GM12878 (cell line): Measurements from ENCODE around the gene PDS5A. TPM values are rescaled to one million over a fixed set of nuclear protein-coding genes. Genes with fewer than 3 reads are reported as not detected.

Experiments
- ATAC-seq: fragments of 200-7000 bp; cut with Tn5 transposase; 3 replicates; pipeline ENCODE4 v1.9.1; 2020; ENCODE audit warnings: mild to moderate bottlenecking, moderate library complexity
- BruUV-seq: library from RNA; stranded (reverse); fragments of 400-500 nt; replicated peaks from 2 replicates; lab custom pipeline; 2021; lab: Mats Ljungman, UMichigan
- CTCF ChIA-PET: fragments of 300-600 bp; sonication (Branson Sonifier 250); formaldehyde crosslinking; extraction: SDS; loops from one replicate; lab custom pipeline; 2021; ENCODE audit warnings: inconsistent platforms; lab: Yijun Ruan, JAX
- POLR2A ChIA-PET: fragments of 350-600 bp; formaldehyde crosslinking; extraction: SDS; loops from one replicate; lab custom pipeline; 2021; ENCODE audit warnings: inconsistent platforms; lab: Charles Lee
- RAD21 ChIA-PET: fragments of 300-600 bp; sonication (Branson Sonifier 250); formaldehyde crosslinking; loops from one replicate; lab custom pipeline; 2023; ENCODE audit warnings: antibody characterized with exemption; ENCODE audit not compliant: unreplicated experiment; lab: Charles Lee
- SMC1A ChIA-PET: fragments of 300-600 bp; sonication (Branson Sonifier 250); formaldehyde crosslinking; loops from one replicate; lab custom pipeline; 2023; ENCODE audit not compliant: unreplicated experiment, uncharacterized antibody; lab: Charles Lee
- DNase-seq: peaks from one replicate; pipeline ENCODE4 v3.0.0-alpha.2; 2011; ENCODE audit warnings: low read depth, low spot score
- FAIRE-seq: peaks from 3 replicates; lab custom pipeline; 2011; peaks lifted over from hg19 to GRCh38; lab: Jason Lieb, UNC
- H2AFZ ChIP-seq: 2 replicates; pipeline ENCODE4 v1.6.0; 2011; ENCODE audit warnings: low read depth, low read length, control low read depth; ENCODE audit not compliant: control insufficient read depth
- H3K27ac ChIP-seq: 2 replicates; pipeline ENCODE4 v1.5.1; 2011; ENCODE audit warnings: control low read depth; ENCODE audit not compliant: control insufficient read depth, insufficient read depth
- H3K27me3 ChIP-seq, 2 experiments: replicated peaks in 1 of 2; 2 replicates each; pipeline versions ENCODE4 v1.6.0 to v1.6.1; 2011; ENCODE audit warnings: low read length in 1 of 2; ENCODE audit not compliant: control insufficient read depth in 2 of 2, insufficient read depth in 2 of 2
- H3K36me3 ChIP-seq, 2 experiments: 2 replicates each; pipeline ENCODE4 v1.5.1; 2011; ENCODE audit warnings: low read length in 1 of 2; ENCODE audit not compliant: control insufficient read depth in 2 of 2, insufficient read depth in 2 of 2
- H3K4me1 ChIP-seq: 2 replicates; pipeline ENCODE4 v1.6.1; 2011; ENCODE audit warnings: mild to moderate bottlenecking, low read length, moderate library complexity, mixed read lengths; ENCODE audit not compliant: control insufficient read depth, insufficient read depth
- H3K4me2 ChIP-seq: 2 replicates; pipeline ENCODE4 v1.6.0; 2011; ENCODE audit warnings: control low read depth; ENCODE audit not compliant: control insufficient read depth, insufficient read depth
- H3K4me3 ChIP-seq: fragments of 200-600 bp; sonication (generic); 2 replicates; pipeline ENCODE4 v1.5.1; 2016
- H3K79me2 ChIP-seq: 2 replicates; pipeline ENCODE4 v1.6.0; 2011; ENCODE audit warnings: low read length; ENCODE audit not compliant: control insufficient read depth, insufficient read depth
- H3K9ac ChIP-seq: 2 replicates; pipeline ENCODE4 v1.8.0; 2011; ENCODE audit warnings: low read length, control low read depth, mixed read lengths; ENCODE audit not compliant: control insufficient read depth, insufficient read depth
- H3K9me3 ChIP-seq: replicated peaks from 3 replicates; pipeline ENCODE4 v1.5.1; 2011; ENCODE audit warnings: mild to moderate bottlenecking, low read length; ENCODE audit not compliant: control insufficient read depth, insufficient read depth
- H4K20me1 ChIP-seq: 2 replicates; pipeline ENCODE4 v1.6.0; 2011; ENCODE audit not compliant: control insufficient read depth, insufficient read depth
- CHD4 ChIP-seq: fragments of 200-600 bp; sonication (generic); IDR thresholded peaks from 2 replicates; pipeline ENCODE4 v1.6.1; 2016; ENCODE audit warnings: mild to moderate bottlenecking
- EED ChIP-seq: sonication (generic); IDR thresholded peaks from 2 replicates; pipeline ENCODE4 v1.6.1; 2016; ENCODE audit warnings: antibody characterized with exemption, low read depth
- EGR1 ChIP-seq, 2 experiments: IDR thresholded peaks; 1 replicate in 1 of 2; 2 replicates in 1 of 2; pipeline ENCODE4 v1.6.1; 2011 to 2012; ENCODE audit warnings: low read depth in 2 of 2, low read length in 2 of 2, borderline replicate concordance in 1 of 2, mild to moderate bottlenecking in 1 of 2, moderate library complexity in 1 of 2
- MEF2B ChIP-seq: fragments of 450-650 bp; IDR thresholded peaks from 2 replicates; pipeline ENCODE4 v1.6.1; 2018; ENCODE audit warnings: mild to moderate bottlenecking, moderate library complexity; ENCODE audit not compliant: partially characterized antibody, poor library complexity, severe bottlenecking
- NR2C2 ChIP-seq: IDR thresholded peaks from 2 replicates; pipeline ENCODE4 v1.6.1; 2011; ENCODE audit warnings: borderline replicate concordance, low read depth; ENCODE audit not compliant: control insufficient read depth, insufficient read length
- POU2F2 ChIP-seq: IDR thresholded peaks from 3 replicates; pipeline ENCODE4 v1.6.1; 2011; ENCODE audit warnings: low read depth, mild to moderate bottlenecking, low read length, borderline replicate concordance
- RCOR1 ChIP-seq: conservative IDR thresholded peaks from 2 replicates; pipeline ENCODE4 v1.6.1; 2012; ENCODE audit warnings: low read depth, low read length, improper control_type of control experiment
- USF2 ChIP-seq: IDR thresholded peaks from 2 replicates; pipeline ENCODE4 v1.6.1; 2011; ENCODE audit warnings: low read depth, low read length, improper control_type of control experiment, borderline replicate concordance
- YBX1 ChIP-seq: fragments of 450-650 bp; IDR thresholded peaks from 2 replicates; pipeline ENCODE4 v1.6.1; 2016; ENCODE audit warnings: antibody characterized with exemption
- ZNF687 ChIP-seq: fragments of 450-650 bp; IDR thresholded peaks from 2 replicates; pipeline ENCODE4 v1.6.1; 2017; ENCODE audit warnings: mild to moderate bottlenecking, moderate library complexity
- ZZZ3 ChIP-seq: IDR thresholded peaks from 2 replicates; pipeline ENCODE4 v1.6.1; 2011; ENCODE audit warnings: low read depth; ENCODE audit not compliant: control insufficient read depth, insufficient read length
- WGBS: methylation state at CpG from one replicate; pipeline ENCODE4 v1.1.6; 2016; ENCODE audit warnings: low lambda C conversion rate; ENCODE audit not compliant: insufficient replicate concordance, insufficient coverage; ENCODE audit errors: missing lambda C conversion rate; 5-methylcytosine and 5-hydroxymethylcytosine counted together
- in situ Hi-C: fragments of 300-500 bp; cut with MboI; formaldehyde crosslinking; loops from 9 replicates; pipeline ENCODE4 v1.14.3; 2018; ENCODE audit warnings: mixed read lengths
- intact Hi-C: fragments of 100-400 bp; cut with micrococcal nuclease; formaldehyde crosslinking; loops from one replicate; pipeline ENCODE4 v1.14.2; 2022; ENCODE audit not compliant: unreplicated experiment
- polyA plus RNA-seq, 11 experiments: library from polyadenylated mRNA; depleted of rRNA in 4 of 11; unstranded in 6 of 11; stranded (reverse) in 5 of 11; fragments of >200 nt; fragmentation: Nextera tagmentation in 4 of 11; fragmentation: Illumina TruSeq in 1 of 11; extraction: Ambion mirVana in 4 of 11; extraction: Trizol in 1 of 11; gene quantifications; 1 replicate in 1 of 11; 2 replicates in 10 of 11; pipeline versions ENCODE4 v1.2.1 to v1.2.3, GENCODE V29; 2011 to 2016; ENCODE audit warnings: inconsistent platforms in 2 of 11, missing spikeins in 2 of 11, low read depth in 1 of 11
- total RNA-seq, 4 experiments: library from RNA; depleted of rRNA in 3 of 4; stranded (reverse); fragments of >200 nt in 3 of 4; fragmentation: Illumina TruSeq in 1 of 4; extraction: Trizol in 1 of 4; gene quantifications; 2 replicates each; pipeline versions ENCODE4 v1.2.1 to v1.2.3, GENCODE V29; 2013 to 2021

The PDS5A gene
- total and polyA plus RNA-seq, 10 of the 15 experiments (the other 5 are each of a cell fraction or from before 2014, with no cell fraction given): 13.7 to 69.7 (median 52.3) TPM

- Histone ChIP-seq H3K9me3 (no peaks in the 10 kb centered on the region), H3K4me2 (no peak overlapping the region), H4K20me1 (no peaks in the 10 kb centered on the region), H3K27ac (no peak overlapping the region), H3K36me3 (peaks cover 1 to 15% of the 10 kb centered on the region in 2 experiments; a peak in 3 of 4 replicates), H3K79me2 (no peaks in the 10 kb centered on the region), H3K9ac (no peak overlapping the region), H2AFZ (no peak overlapping the region), H3K4me3 (no peak overlapping the region), H3K4me1 (no peaks in the 10 kb centered on the region), H3K27me3 (no peaks in the 10 kb centered on the region)
- SMC1A ChIA-PET: interaction anchor here (1.1 kb wide), 1 partner anchor 32 kb away, joined by 3 read pairs; no protein-coding TSS in a partner anchor
- POLR2A ChIA-PET: no interaction called here
- FAIRE-seq (no peak), ATAC-seq (no peak), DNase-seq (no peak)
- WGBS: 94% methylated on average over 4 of the region's 6 CpGs
- intact Hi-C loops: no loop called here
- CTCF ChIA-PET: interaction anchor here (0.8 kb wide), 1 partner anchor 21 kb away, joined by 3 read pairs; no protein-coding TSS in a partner anchor
- in situ Hi-C loops: no loop called here
- no peak for TF ChIP-seq USF2
- TF ChIP-seq EGR1 (IDR thresholded peaks at IDR 0.05; ENCODE audit: borderline replicate concordance in 1 of 2, low read depth in 2 of 2, low read length in 2 of 2): no peak
- no peak for TF ChIP-seq MEF2B
- TF ChIP-seq ZNF687: no peak
- no peak for TF ChIP-seq EED
- no peak for TF ChIP-seq NR2C2
- TF ChIP-seq RCOR1: no peak
- TF ChIP-seq ZZZ3: no peak
- no peak for TF ChIP-seq CHD4
- no peak for TF ChIP-seq YBX1
- TF ChIP-seq POU2F2: no peak
- no TSS peak for BruUV-seq
- RAD21 ChIA-PET: no interaction called here
These were observed 94.1 kb downstream of the PDS5A start for GRCh38 chr4:39883646-39884045.
